ENCODE measurements around the gene XPR1. TPM values are rescaled to one million over a fixed set of nuclear protein-coding genes. Genes with fewer than 3 reads are reported as not detected.

Gene XPR1
- total RNA-seq, 1 experiment from 2014 or later, result 19.9 TPM

- Histone ChIP-seq H2AFZ (ENCODE audit: low read depth, low read length, poor library complexity, severe bottlenecking) (no peak overlapping the region), H3K4me2 (ENCODE audit: low read length) (no peak overlapping the region), H3K27ac (ENCODE audit: low read depth, low read length) (no peak overlapping the region), H3K9me3 (ENCODE audit: control insufficient read depth in 1 of 2, insufficient read depth in 1 of 2, low read depth in 1 of 2, low read length in 2 of 2) (no peaks in the 10 kb centered on the region), H3K4me1 (ENCODE audit: control insufficient read depth in 1 of 2, insufficient read depth in 2 of 2, low read length in 2 of 2) (peaks cover 0 to 4% of the 10 kb centered on the region in 2 experiments; a peak in 1 of 4 replicates), H3K79me2 (ENCODE audit: insufficient read depth, low read length) (no peaks in the 10 kb centered on the region), H4K20me1 (ENCODE audit: insufficient read depth) (no peaks in the 10 kb centered on the region), H3K27me3 (ENCODE audit: insufficient read depth, low read length) (no peaks in the 10 kb centered on the region), H3K4me3 (replicated peaks in 1 of 2; ENCODE audit: low read depth in 1 of 2, low read length in 2 of 2) (no peak overlapping the region), H3K9me2 (ENCODE audit: insufficient read depth) (no peaks in the 10 kb centered on the region), H3K36me3 (ENCODE audit: control insufficient read depth in 1 of 2, insufficient read depth in 2 of 2, low read length in 2 of 2) (no peaks in the 10 kb centered on the region), H3K9ac (ENCODE audit: low read length) (no peak overlapping the region)
- intact Hi-C loops (cut with micrococcal nuclease), result loop anchor here (10.0 kb wide), 1 partner anchor 538 kb away; no protein-coding TSS in a partner anchor
- POLR2A ChIA-PET, result no interaction called here
- no peak for TF ChIP-seq CTCF (IDR thresholded peaks at IDR 0.05 in 2 of 3, conservative IDR thresholded peaks at IDR 0.05 in 1 of 3; ENCODE audit: borderline replicate concordance in 1 of 3, insufficient read depth in 1 of 3, low read depth in 2 of 3, low read length in 2 of 3)
- no peak for TF ChIP-seq SIN3A (IDR thresholded peaks at IDR 0.05; ENCODE audit: low read depth)
- no peak for TF ChIP-seq EZH2 (IDR thresholded peaks at IDR 0.05)
- TF ChIP-seq EGR1 (IDR thresholded peaks at IDR 0.05; ENCODE audit: low read depth), result no peak
- TF ChIP-seq ELF1 (IDR thresholded peaks at IDR 0.05; ENCODE audit: borderline replicate concordance, low read depth), result no peak
- TF ChIP-seq POLR2A (IDR thresholded peaks at IDR 0.05; ENCODE audit: borderline replicate concordance, extremely low read depth, insufficient read depth, insufficient read length), result no peak
- no peak for TF ChIP-seq SRF (IDR thresholded peaks at IDR 0.05; ENCODE audit: low read depth)
- no peak for TF ChIP-seq CEBPB (IDR thresholded peaks at IDR 0.05; ENCODE audit: low read depth)
- no peak for TF ChIP-seq FOSL1 (IDR thresholded peaks at IDR 0.05; ENCODE audit: low read depth)
- no peak for TF ChIP-seq SP1 (IDR thresholded peaks at IDR 0.05; ENCODE audit: low read depth)
- TF ChIP-seq MAX (IDR thresholded peaks at IDR 0.05), result no peak
- no peak for TF ChIP-seq REST (IDR thresholded peaks at IDR 0.05; ENCODE audit: low read depth)
- no peak for TF ChIP-seq ZBTB33 (IDR thresholded peaks at IDR 0.05; ENCODE audit: extremely low read depth, insufficient replicate concordance, low read length)
- no peak for TF ChIP-seq TCF7L2 (IDR thresholded peaks at IDR 0.05; ENCODE audit: borderline replicate concordance, extremely low read depth, insufficient read depth, insufficient read length)
- no peak for TF ChIP-seq ZNF274 (IDR thresholded peaks at IDR 0.05; ENCODE audit: low read depth, low read length)
- DNase-seq (ENCODE audit: low read depth, low spot score) (no peak), ATAC-seq (no peak)
- CTCF ChIA-PET, result no interaction called here
- BruUV-seq (replicated peaks), result no TSS peak
- RAD21 ChIA-PET (ENCODE audit: low non-redundant PET in 1 of 2, low total read pairs in 2 of 2, uncharacterized antibody in 2 of 2, unreplicated experiment in 2 of 2), result no interaction called here
These were observed 254.5 kb downstream of the XPR1 start for GRCh38 chr1:180886338-180886737.

All from HCT116 (cell line).